Measurements from ENCODE around the gene AKR1C2.

GRCh38 chr10:4990217-4990616, 13.4 kb downstream of the AKR1C2 start:
- TF ChIP-seq EZH2 (IDR thresholded peaks at IDR 0.05; ENCODE audit: borderline replicate concordance), result no peak
- no peak for TF ChIP-seq CTCF (IDR thresholded peaks at IDR 0.05; ENCODE audit: poor library complexity)
- no peak for TF ChIP-seq EZH2phosphoT487 (IDR thresholded peaks at IDR 0.05; ENCODE audit: low read depth, severe bottlenecking, unreplicated experiment)
